ENCODE results near the gene XKR8.
"Not testable (repeated sequence)": the region's sequence is repeated elsewhere in the genome, so short reads cannot be mapped to it uniquely, and the experiment has no call there.

The XKR8 gene

DNA sequence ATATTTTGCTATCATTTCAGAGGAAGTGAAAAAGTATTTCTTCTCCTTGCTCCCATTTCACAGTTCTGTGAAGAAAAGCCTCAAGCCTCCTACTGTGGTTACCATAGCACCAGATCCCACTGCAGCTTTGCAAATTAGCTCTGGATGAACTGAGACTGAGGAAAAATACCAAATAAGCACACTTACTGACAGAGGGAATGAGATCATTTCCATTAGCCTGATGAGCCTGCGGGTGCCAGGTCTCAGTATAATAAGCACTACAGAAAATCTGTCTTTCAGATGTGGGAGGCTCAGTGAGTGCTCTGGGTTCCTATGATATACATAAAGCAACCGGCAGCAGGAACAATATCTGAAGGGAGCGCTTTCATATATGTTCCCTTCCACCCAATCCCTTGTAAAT, 21.4 kb downstream of the XKR8 start:
- Histone ChIP-seq H3K27ac (no peak overlapping the region), H3K4me3 (no peak overlapping the region)
- no peak for DNase-seq (ENCODE audit: low spot score)
- TF ChIP-seq, protein P1, sequence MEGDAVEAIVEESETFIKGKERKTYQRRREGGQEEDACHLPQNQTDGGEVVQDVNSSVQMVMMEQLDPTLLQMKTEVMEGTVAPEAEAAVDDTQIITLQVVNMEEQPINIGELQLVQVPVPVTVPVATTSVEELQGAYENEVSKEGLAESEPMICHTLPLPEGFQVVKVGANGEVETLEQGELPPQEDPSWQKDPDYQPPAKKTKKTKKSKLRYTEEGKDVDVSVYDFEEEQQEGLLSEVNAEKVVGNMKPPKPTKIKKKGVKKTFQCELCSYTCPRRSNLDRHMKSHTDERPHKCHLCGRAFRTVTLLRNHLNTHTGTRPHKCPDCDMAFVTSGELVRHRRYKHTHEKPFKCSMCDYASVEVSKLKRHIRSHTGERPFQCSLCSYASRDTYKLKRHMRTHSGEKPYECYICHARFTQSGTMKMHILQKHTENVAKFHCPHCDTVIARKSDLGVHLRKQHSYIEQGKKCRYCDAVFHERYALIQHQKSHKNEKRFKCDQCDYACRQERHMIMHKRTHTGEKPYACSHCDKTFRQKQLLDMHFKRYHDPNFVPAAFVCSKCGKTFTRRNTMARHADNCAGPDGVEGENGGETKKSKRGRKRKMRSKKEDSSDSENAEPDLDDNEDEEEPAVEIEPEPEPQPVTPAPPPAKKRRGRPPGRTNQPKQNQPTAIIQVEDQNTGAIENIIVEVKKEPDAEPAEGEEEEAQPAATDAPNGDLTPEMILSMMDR (IDR thresholded peaks at IDR 0.05): no peak

GRCh38 chr1:27990920-27991537, 31.3 kb downstream of the XKR8 start:
- TF ChIP-seq, protein P1 (IDR thresholded peaks at IDR 0.05): no peak
- Histone ChIP-seq H3K27ac (no peak overlapping the region), H3K4me3 (no peak overlapping the region)
- no peak for DNase-seq (ENCODE audit: low spot score)

- Histone ChIP-seq H3K4me3 (no peak overlapping the region), H3K27ac (no peak overlapping the region)
- no peak for DNase-seq (ENCODE audit: low spot score)
- TF ChIP-seq, protein P1 (IDR thresholded peaks at IDR 0.05): no peak
Observed at GRCh38 chr1:27992276-27992675, 32.5 kb downstream of the XKR8 start.

DNA sequence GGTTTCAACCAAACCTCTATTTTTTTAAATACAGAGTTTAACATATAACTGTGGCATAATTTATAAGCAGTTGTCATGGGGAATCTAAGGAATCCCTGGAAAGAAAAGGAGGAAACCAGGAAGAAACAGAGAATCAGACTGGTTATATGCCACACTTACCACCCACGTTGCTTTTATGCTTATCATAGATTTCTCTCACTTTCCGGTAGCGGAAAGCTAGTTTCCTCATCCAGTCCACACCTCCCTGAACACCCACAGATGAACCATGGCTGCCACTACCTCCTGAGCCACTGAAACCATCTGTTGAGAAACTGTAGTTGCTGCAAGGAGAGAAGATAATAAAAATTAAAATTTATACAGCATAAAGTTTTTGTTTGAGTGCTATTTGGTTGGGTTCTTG, 33.5 kb downstream of the XKR8 start:
- Histone ChIP-seq H3K4me3 (no peak overlapping the region), H3K27ac (no peak overlapping the region)
- no peak for DNase-seq (ENCODE audit: low spot score)
- TF ChIP-seq, protein P1 (IDR thresholded peaks at IDR 0.05): no peak

DNA sequence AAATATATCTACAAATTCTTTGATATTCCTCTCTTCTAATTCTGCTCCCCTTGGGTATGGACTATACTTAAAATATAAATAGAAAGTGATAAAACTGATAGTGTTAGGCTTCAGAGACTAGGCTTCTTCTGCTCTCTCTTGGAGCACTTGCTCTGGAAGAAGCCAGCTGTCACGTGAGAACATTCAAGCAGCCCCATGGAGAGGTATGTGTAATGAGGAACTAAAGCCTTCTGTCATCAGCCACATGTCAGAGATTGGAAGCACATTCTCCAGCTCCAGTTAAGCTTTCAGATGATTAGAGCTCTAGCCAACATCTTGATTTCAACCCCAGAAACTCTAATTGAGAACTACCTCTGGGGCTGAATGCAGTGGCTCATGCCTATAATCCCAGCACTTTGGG, 34.3 kb downstream of the XKR8 start:
- Histone ChIP-seq H3K4me3 (no peak overlapping the region), H3K27ac (no peak overlapping the region)
- DNase-seq (ENCODE audit: low spot score): no peak
- TF ChIP-seq, protein P1 (IDR thresholded peaks at IDR 0.05): no peak

- not testable (repeated sequence) for DNase-seq (ENCODE audit: low spot score); H3K4me3 ChIP-seq; H3K27ac ChIP-seq
Observed at GRCh38 chr1:27994526-27994925, 34.8 kb downstream of the XKR8 start.

DNA sequence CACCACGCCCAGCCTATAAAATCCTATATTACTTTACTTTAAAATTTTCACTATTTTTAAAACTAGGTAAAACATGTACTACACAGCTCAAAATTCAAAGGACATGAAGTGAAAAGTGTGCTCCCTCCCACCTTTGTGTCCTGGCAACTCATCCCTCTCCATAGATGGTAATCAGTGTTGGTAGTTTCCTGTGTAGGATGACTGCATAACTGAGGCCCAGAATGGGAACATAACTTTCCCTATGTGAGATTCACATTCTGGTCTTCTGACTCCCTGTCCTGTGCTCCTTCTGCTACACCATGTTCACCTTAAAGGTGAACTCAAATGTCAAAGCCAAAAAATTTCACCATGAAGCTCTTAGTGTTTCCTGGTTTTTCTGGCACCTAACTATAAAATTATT, 39.3 kb downstream of the XKR8 start:
- DNase-seq (ENCODE audit: low spot score): no peak
- Histone ChIP-seq H3K4me3 (no peak overlapping the region), H3K27ac (no peak overlapping the region)
- TF ChIP-seq, protein P1 (IDR thresholded peaks at IDR 0.05): no peak
